H1 (cell line): ENCODE results near the gene IQCF5. TPM values are rescaled to one million over a fixed set of nuclear protein-coding genes. Genes with fewer than 3 reads are reported as not detected.
"Not testable (repeated sequence)": the region's sequence is repeated elsewhere in the genome, so short reads cannot be mapped to it uniquely, and the experiment has no call there.

Experiments used
- CTCF ChIA-PET: fragments of 300-600 bp; sonication (Branson Sonifier 250); formaldehyde crosslinking; loops from one replicate; lab custom pipeline; 2021; ENCODE audit not compliant: partially characterized antibody; lab: Charles Lee
- POLR2A ChIA-PET: fragments of 300-600 bp; sonication (Branson Sonifier 250); formaldehyde crosslinking; loops from one replicate; lab custom pipeline; 2021; ENCODE audit warnings: inconsistent platforms; ENCODE audit not compliant: partially characterized antibody; lab: Charles Lee
- DNase-seq, 2 experiments: peaks; one replicate each; pipeline versions ENCODE4 v3.0.0 to v3.0.0-alpha.2; 2010 to 2022; ENCODE audit warnings: low spot score in 2 of 2, low read depth in 1 of 2, mixed read lengths in 1 of 2
- FAIRE-seq: peaks from 2 replicates; lab custom pipeline; 2011; peaks lifted over from hg19 to GRCh38; lab: Jason Lieb, UNC
- H2AFZ ChIP-seq: 2 replicates; pipeline ENCODE4 v1.8.1; 2012; ENCODE audit warnings: low read length, inconsistent platforms
- H2AK5ac ChIP-seq: 2 replicates; pipeline ENCODE4 v1.6.1; 2013; ENCODE audit warnings: low read depth, low read length
- H2BK120ac ChIP-seq: replicated peaks from 2 replicates; pipeline ENCODE3; 2013; ENCODE audit warnings: low read depth, low read length, inconsistent platforms
- H2BK12ac ChIP-seq: 2 replicates; pipeline ENCODE4 v1.6.1; 2013; ENCODE audit warnings: low read depth, low read length
- H2BK15ac ChIP-seq: 2 replicates; pipeline ENCODE4 v1.6.1; 2013; ENCODE audit warnings: low read length
- H2BK20ac ChIP-seq: 2 replicates; pipeline ENCODE4 v1.6.1; 2013; ENCODE audit warnings: low read length
- H2BK5ac ChIP-seq: 2 replicates; pipeline ENCODE4 v1.6.1; 2013; ENCODE audit warnings: low read depth, low read length
- H3K14ac ChIP-seq: 2 replicates; pipeline ENCODE4 v1.6.1; 2013; ENCODE audit warnings: inconsistent platforms; ENCODE audit not compliant: insufficient read length
- H3K18ac ChIP-seq: 2 replicates; pipeline ENCODE4 v1.6.1; 2013; ENCODE audit warnings: low read length; ENCODE audit errors: extremely low read depth
- H3K23ac ChIP-seq: 2 replicates; pipeline ENCODE4 v1.6.1; 2013; ENCODE audit warnings: inconsistent platforms; ENCODE audit not compliant: insufficient read length
- H3K23me2 ChIP-seq: 2 replicates; pipeline ENCODE4 v1.6.1; 2013; ENCODE audit warnings: low read depth, low read length
- H3K27ac ChIP-seq: 2 replicates; pipeline ENCODE4 v1.6.1; 2011; ENCODE audit warnings: low read depth, low read length, inconsistent platforms
- H3K27me3 ChIP-seq, 4 experiments: replicated peaks in 1 of 4; 1 replicate in 1 of 4; 2 replicates in 3 of 4; pipeline versions ENCODE4 v1.6.1 to v1.8.1; 2011 to 2013; ENCODE audit warnings: low read length in 3 of 4, mild to moderate bottlenecking in 3 of 4, inconsistent platforms in 2 of 4, mixed read lengths in 2 of 4, moderate library complexity in 1 of 4; ENCODE audit not compliant: control insufficient read depth in 3 of 4, insufficient read depth in 3 of 4; ENCODE audit errors: extremely low read depth in 1 of 4
- H3K36me3 ChIP-seq, 4 experiments: 2 replicates each; pipeline versions ENCODE4 v1.6.1 to v1.8.1; 2011 to 2013; ENCODE audit warnings: mild to moderate bottlenecking in 4 of 4, low read length in 3 of 4, moderate library complexity in 2 of 4, control low read depth in 1 of 4, inconsistent platforms in 1 of 4; ENCODE audit not compliant: insufficient read depth in 4 of 4, control insufficient read depth in 2 of 4
- H3K4ac ChIP-seq: replicated peaks from 2 replicates; pipeline ENCODE3; 2013; ENCODE audit warnings: low read length, low read depth, mixed read lengths, inconsistent platforms; ENCODE audit not compliant: insufficient read length
- H3K4me1 ChIP-seq, 4 experiments: replicated peaks in 1 of 4; 1 replicate in 1 of 4; 2 replicates in 3 of 4; pipeline versions ENCODE4 v1.6.1 to v1.8.1; 2011 to 2013; ENCODE audit warnings: low read length in 3 of 4, inconsistent platforms in 2 of 4, mixed read lengths in 1 of 4; ENCODE audit not compliant: insufficient read depth in 4 of 4, control insufficient read depth in 3 of 4
- H3K4me2 ChIP-seq, 2 experiments: 2 replicates each; pipeline versions ENCODE4 v1.6.1 to v1.8.1; 2011 to 2013; ENCODE audit warnings: low read depth in 2 of 2, low read length in 2 of 2, control low read depth in 1 of 2, inconsistent platforms in 1 of 2, mild to moderate bottlenecking in 1 of 2; ENCODE audit not compliant: insufficient read depth in 1 of 2
- H3K4me3 ChIP-seq, 4 experiments: fragments of 200-600, 300-600 bp in 1 of 4; sonication (generic), shearing (Covaris generic), sonication (Bioruptor Twin) in 1 of 4; 2 replicates each; pipeline versions ENCODE4 v1.5.1 to v1.8.1; 2011 to 2016; ENCODE audit warnings: low read length in 4 of 4, low read depth in 3 of 4, control low read depth in 2 of 4, inconsistent platforms in 2 of 4, mild to moderate bottlenecking in 2 of 4, mixed read lengths in 1 of 4, moderate library complexity in 1 of 4; ENCODE audit not compliant: insufficient read depth in 2 of 4; ENCODE audit errors: extremely low read depth in 1 of 4
- H3K56ac ChIP-seq: replicated peaks from 2 replicates; pipeline ENCODE3; 2013; ENCODE audit warnings: low read depth, mild to moderate bottlenecking, mixed read lengths, low read length, inconsistent platforms; ENCODE audit not compliant: insufficient read length
- H3K79me1 ChIP-seq: 2 replicates; pipeline ENCODE4 v1.6.1; 2013; ENCODE audit warnings: low read depth, low read length, control low read depth
- H3K79me2 ChIP-seq, 2 experiments: 2 replicates each; pipeline versions ENCODE4 v1.6.1 to v1.8.1; 2012 to 2013; ENCODE audit warnings: low read length in 2 of 2, mild to moderate bottlenecking in 2 of 2, inconsistent platforms in 1 of 2; ENCODE audit not compliant: insufficient read depth in 2 of 2, control insufficient read depth in 1 of 2
- H3K9ac ChIP-seq, 4 experiments: replicated peaks in 1 of 4; 1 replicate in 1 of 4; 2 replicates in 3 of 4; pipeline versions ENCODE4 v1.6.1 to v1.8.1; 2011 to 2013; ENCODE audit warnings: low read depth in 3 of 4, low read length in 3 of 4, control low read depth in 2 of 4, mild to moderate bottlenecking in 2 of 4, moderate library complexity in 2 of 4, inconsistent platforms in 1 of 4; ENCODE audit errors: extremely low read depth in 1 of 4
- H3K9me3 ChIP-seq, 2 experiments: 2 replicates each; pipeline versions ENCODE4 v1.6.1 to v1.8.1; 2012 to 2013; ENCODE audit warnings: mild to moderate bottlenecking in 2 of 2, moderate library complexity in 2 of 2, control low read depth in 1 of 2, inconsistent platforms in 1 of 2, low read depth in 1 of 2, low read length in 1 of 2, mixed read lengths in 1 of 2; ENCODE audit not compliant: insufficient read depth in 2 of 2
- H4K20me1 ChIP-seq, 2 experiments: replicated peaks in 1 of 2; 2 replicates each; pipeline versions ENCODE3 to v1.8.1; 2011 to 2013; ENCODE audit warnings: inconsistent platforms in 2 of 2, low read length in 2 of 2, mild to moderate bottlenecking in 1 of 2; ENCODE audit not compliant: insufficient read depth in 2 of 2, control insufficient read depth in 1 of 2
- H4K5ac ChIP-seq: 2 replicates; pipeline ENCODE4 v1.6.1; 2013; ENCODE audit warnings: low read length, low read depth, mixed read lengths, inconsistent platforms; ENCODE audit not compliant: insufficient read length
- H4K8ac ChIP-seq: 2 replicates; pipeline ENCODE4 v1.8.0; 2013; ENCODE audit warnings: mild to moderate bottlenecking, moderate library complexity, low read length, inconsistent platforms; ENCODE audit not compliant: insufficient read depth; ENCODE audit errors: extremely low read depth
- H4K91ac ChIP-seq: replicated peaks from 2 replicates; pipeline ENCODE3; 2013; ENCODE audit warnings: low read length, mixed read lengths, inconsistent platforms; ENCODE audit not compliant: insufficient read length
- WGBS, 2 experiments: shearing (Covaris generic) in 1 of 2; methylation state at CpG; one replicate each; pipeline versions ENCODE4 v1.1.6 to v1.1.7; 2013 to 2015; ENCODE audit warnings: low lambda C conversion rate in 2 of 2, mixed read lengths in 2 of 2, inconsistent platforms in 1 of 2, low coverage in 1 of 2, missing lambda C conversion rate in 1 of 2; ENCODE audit not compliant: insufficient replicate concordance in 2 of 2, insufficient coverage in 1 of 2, insufficient read length in 1 of 2; ENCODE audit errors: extremely low coverage in 1 of 2, missing lambda C conversion rate in 1 of 2; 5-methylcytosine and 5-hydroxymethylcytosine counted together
- polyA plus RNA-seq, 7 experiments: library from polyadenylated mRNA; depleted of rRNA in 3 of 7; stranded (reverse) in 5 of 7; unstranded in 2 of 7; fragments of >200 nt in 5 of 7; fragments of 200-250 nt in 2 of 7; gene quantifications; 1 replicate in 5 of 7; 2 replicates in 1 of 7; 4 replicates in 1 of 7; pipeline versions ENCODE4 v1.2.1 to v1.2.3, GENCODE V29; 2011 to 2013; ENCODE audit warnings: missing spikeins in 2 of 7, mixed read lengths in 2 of 7
- total RNA-seq: library from RNA; stranded (reverse); fragmentation: NEBNext Ultra II Directional; extraction: Animal tissue kit (Norgen Biotek cat#: 25700); gene quantifications from 2 replicates; pipeline ENCODE4 v1.2.1, GENCODE V29; 2021

IQCF5 gene
- total and polyA plus RNA-seq, 2 of the 8 experiments (the other 6 are each of a cell fraction or from before 2014, with no cell fraction given) = not detected

DNA sequence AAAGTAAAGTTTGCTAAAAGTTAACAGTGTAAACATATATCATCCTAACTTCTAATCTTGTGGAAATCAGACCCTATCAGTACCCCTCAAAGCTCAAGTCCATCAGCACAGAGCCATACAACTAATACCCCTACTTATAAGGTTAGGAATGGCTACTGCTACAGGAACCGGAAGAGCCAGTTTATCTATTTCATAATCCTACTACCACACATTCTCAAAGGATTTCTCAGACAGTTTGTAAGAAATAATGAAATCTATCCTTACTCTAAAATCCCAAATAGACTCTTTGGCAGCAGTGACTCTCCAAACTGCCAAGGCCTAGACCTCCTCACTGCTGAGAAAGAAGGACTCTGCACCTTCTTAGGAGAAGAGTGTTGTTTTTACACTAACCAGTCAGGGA is 20.0 kb downstream of the IQCF5 start:
- H3K4me1 ChIP-seq, H3K4me2 ChIP-seq, H3K23ac ChIP-seq, H2AK5ac ChIP-seq, H4K5ac ChIP-seq, H3K23me2 ChIP-seq, DNase-seq, FAIRE-seq, H3K27ac ChIP-seq, H3K9ac ChIP-seq, H3K79me1 ChIP-seq, H3K27me3 ChIP-seq, H2BK120ac ChIP-seq, H2AFZ ChIP-seq, H3K18ac ChIP-seq, H3K56ac ChIP-seq, H2BK15ac ChIP-seq, H2BK20ac ChIP-seq, H2BK5ac ChIP-seq, CTCF ChIA-PET, POLR2A ChIA-PET, H2BK12ac ChIP-seq, H3K9me3 ChIP-seq, H4K20me1 ChIP-seq, H3K4ac ChIP-seq, H3K79me2 ChIP-seq, H3K36me3 ChIP-seq, H3K4me3 ChIP-seq, H3K14ac ChIP-seq, H4K91ac ChIP-seq, H4K8ac ChIP-seq: not testable (repeated sequence)
- 94% methylated on average over 1 of the region's 1 CpG; no CpG with 5 or more reads in 1 of the 2 experiments for WGBS, 2 experiments
